ENCODE data around the gene PDHX.
A peak's percentile ranks its signal among the peaks of the same experiment; 100 is the strongest.

The PDHX gene

DNA sequence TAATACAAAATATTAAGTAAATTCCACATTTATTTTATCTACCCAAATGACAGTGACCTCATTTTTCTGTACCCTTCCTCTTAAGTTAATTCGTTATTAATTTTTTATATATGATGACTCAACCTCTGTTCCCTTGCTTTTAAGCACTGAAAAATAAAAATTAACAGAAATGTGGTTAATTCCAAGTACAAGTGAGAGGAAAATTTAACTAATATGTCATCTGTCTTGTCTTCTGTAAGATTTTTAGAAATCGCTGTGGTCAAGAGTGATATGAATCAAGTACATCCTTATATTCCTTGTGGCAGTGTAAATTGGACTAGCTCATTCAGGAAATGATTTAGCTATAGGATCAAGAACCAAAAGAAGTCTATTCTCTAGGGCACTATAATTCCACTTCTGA, 74.5 kb downstream of the PDHX start:
- no peak for DNase-seq
- ATAC-seq: no peak

GRCh38 chr11:34994854-34995253, 78.4 kb downstream of the PDHX start:
- no peak for DNase-seq
- no peak for ATAC-seq

- DNase-seq: no peak
- no peak for ATAC-seq
Observed at GRCh38 chr11:34996958-34997357, 80.5 kb downstream of the PDHX start.

GRCh38 chr11:34997952-34998528, 81.6 kb downstream of the PDHX start:
- DNase-seq (no peak), ATAC-seq (no peak)

DNA sequence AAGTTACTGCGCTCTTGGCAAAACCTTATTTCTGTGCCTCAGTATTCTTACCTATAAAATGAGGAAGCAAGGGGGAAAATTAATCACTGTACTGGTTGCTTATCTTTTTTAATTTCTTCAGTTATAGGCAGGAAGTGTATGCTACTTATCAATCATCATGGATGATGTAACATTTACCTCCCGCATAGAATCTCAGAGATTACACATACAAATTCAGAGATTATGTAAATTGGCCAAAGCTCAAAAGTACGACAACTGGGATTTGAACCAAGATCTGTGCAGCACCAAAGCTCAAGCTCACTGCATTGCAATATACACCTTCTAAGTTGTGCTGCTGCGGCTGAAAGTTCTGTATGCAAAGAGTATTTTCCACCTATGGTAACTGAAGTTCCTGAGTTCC, 83.0 kb downstream of the PDHX start:
- DNase-seq: no peak
- ATAC-seq: no peak

DNA sequence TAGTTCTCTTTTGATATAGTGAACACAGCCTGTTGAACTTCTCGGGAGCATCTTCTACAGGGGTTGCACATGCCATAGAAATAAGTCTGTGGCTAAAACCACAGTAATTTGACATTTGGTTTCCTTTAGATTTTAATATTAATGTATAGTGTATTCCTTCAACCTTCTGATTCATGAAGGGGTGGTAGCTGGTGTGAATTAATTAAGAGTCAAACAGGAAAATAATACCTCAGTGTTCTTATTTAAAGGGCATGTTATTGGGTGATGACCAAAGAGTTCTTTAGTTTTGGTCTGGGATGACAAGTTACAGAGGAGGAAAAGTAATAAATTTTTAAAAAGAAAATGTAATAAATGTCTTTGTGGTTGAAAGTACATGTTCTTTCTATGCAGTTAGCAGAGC, 86.8 kb downstream of the PDHX start:
- DNase-seq: no peak
- ATAC-seq: peak; percentile 48

GRCh38 chr11:35003658-35004057, 87.2 kb downstream of the PDHX start:
- ATAC-seq (no peak), DNase-seq (no peak)

- DNase-seq (no peak), ATAC-seq (no peak)
Observed at GRCh38 chr11:35005141-35005780, 88.8 kb downstream of the PDHX start.

DNA sequence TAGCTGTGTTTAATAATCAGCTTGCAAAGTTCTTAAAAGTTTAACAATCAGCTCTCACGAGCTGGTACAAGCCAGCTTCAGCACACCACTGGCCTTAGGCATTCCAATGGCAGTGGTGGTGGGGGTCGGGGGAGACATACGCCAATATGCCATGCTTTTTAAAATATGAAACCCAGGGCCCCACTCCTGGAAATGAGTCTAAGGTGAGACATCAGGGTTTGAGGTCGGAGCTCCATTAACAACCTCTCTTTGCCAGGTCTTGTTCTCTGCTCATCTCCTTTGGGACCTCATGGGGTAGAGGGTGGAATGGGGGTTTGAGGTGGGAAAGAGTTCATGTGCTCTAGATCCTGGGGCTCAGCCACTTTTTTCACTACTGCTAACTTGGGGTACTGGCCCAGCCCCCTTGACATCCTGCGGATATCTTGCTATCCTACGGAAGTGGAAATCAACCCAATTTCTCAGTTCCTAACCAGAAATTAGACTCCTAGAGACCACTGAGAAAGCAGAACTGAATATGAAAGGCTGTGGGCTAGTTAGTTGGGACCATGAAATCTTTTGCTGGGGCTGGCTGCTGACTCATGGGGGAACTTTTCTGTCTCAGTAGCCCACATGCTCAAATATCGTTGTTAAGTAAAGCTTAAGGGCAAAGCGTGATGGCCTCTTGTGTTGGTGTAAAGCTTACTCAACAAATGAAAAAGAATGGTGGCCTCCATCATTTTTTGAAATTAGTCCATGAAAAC, 90.1 kb downstream of the PDHX start:
- ATAC-seq (peak; percentile 92), DNase-seq (peak; percentile 55)

DNA sequence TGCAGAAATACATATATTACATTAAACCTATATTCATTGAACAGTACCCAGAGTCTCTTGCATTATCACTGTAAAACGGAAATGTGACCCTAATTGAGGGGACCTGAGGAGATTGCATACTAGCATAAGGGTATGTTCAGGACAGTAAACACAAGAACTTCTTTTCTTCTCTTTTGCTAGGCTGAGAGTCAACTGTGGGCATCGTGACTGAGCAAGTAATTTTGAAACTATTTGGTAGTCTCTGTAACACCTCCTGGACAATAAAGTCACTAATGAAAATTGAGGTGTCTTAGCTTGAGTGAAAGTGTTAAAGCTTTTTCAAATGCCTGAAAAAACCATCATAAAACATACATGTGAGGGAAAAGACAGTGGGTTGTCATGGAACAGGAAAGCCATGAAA, 90.9 kb downstream of the PDHX start:
- ATAC-seq (no peak), DNase-seq (no peak)

GRCh38 chr11:35009191-35009943, 92.9 kb downstream of the PDHX start:
- ATAC-seq (no peak), DNase-seq (no peak)

DNA sequence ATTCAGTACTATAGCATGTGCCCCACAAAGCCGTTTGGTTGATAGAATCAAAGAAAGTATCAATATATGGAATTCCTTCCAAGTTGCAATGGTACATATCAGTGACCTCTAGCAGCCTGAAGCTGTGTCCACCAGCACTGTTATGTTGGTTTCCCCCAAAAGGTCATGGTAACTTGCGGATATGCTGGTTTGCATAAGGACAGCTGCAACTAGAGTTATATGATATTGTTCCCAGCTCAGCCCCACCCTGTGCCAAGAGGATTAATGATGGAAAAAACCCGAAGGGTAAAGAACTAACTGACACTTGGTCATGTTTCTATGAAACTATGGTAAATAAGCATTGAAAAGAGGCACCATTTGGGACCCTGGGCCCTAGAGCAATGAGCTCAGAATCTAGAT, 93.5 kb downstream of the PDHX start:
- ATAC-seq: no peak
- no peak for DNase-seq

- ATAC-seq (no peak), DNase-seq (no peak)
Observed at GRCh38 chr11:35010654-35011053, 94.2 kb downstream of the PDHX start.

GRCh38 chr11:35011389-35011788, 95.0 kb downstream of the PDHX start:
- DNase-seq (no peak), ATAC-seq (no peak)

- DNase-seq: no peak
- no peak for ATAC-seq
Observed at GRCh38 chr11:35011944-35012343, 95.5 kb downstream of the PDHX start.

DNA sequence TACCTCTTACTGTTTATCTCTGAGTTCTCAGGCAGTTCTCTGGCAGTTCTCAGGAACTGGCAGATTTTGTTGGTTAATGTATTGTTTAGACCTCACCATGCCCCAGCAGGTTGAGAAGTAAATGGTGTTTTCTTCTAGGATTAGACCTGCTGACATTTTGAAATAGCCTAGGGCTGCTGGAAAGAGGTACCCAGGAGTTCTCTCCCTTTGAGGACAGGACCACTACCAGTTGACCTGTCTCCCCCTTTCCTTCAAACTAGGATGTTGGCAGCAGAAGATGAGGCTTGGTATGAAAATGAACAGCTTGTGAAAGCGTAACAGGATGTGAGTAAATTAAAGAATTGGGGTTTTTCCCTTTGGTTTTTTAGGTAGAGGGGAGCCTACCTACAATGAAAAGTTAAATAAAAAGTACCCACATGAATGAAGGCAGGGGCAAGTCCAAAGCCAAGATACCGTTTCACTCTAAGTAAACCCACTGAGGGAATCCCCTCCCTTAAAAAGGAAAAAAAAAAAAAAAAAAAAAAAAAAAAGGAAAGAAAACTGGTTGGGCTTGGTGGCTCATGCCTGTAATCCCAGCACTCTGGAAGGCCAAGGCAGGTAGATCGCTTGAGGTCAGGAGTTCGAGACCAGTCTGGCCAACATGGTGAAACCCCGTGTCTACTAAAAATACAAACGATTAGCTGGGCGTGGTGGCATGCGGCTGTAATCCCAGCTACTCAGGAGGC, 96.2 kb downstream of the PDHX start:
- DNase-seq (peak; percentile 28), ATAC-seq (peak; percentile 83)

DNA sequence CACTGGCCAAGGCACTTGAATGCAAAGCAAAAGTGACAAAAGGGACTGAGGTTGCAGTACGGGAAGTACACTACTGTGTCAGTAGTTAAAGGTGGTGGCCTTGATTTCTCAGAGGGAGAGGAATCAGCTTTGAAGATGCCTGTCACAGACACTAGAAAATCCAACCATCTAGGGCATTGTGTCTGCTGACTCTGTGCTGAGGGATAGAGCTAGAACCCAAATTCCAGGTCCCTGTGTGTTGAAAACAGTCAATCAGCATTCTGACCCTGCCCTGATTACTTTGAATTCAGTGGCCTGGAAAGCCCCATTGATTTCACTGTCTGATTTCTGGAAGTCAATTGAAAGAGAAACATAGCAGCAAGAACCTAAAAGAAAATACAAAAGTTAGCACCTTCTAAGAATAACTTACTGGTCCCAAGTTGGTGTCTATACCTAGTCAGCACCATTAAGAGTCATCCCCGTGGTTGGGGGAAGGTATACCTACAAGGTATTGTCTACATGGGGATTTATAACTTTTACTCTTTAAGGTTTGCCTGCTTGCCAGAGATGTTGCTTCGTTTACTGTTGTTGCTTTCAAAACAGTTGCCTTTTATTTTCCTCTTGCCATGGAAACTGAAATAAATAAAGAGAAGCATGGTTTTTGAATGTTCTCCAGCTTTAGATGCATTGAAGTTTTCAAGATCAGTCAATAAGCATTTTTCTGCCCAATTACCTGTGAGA, 97.3 kb downstream of the PDHX start:
- ATAC-seq (peak; percentile 38), DNase-seq (no peak)

- DNase-seq (no peak), ATAC-seq (no peak)
Observed at GRCh38 chr11:35014346-35014745, 97.9 kb downstream of the PDHX start.

- no peak for ATAC-seq
- DNase-seq: no peak
Observed at GRCh38 chr11:35015621-35016387, 99.4 kb downstream of the PDHX start.

DNA sequence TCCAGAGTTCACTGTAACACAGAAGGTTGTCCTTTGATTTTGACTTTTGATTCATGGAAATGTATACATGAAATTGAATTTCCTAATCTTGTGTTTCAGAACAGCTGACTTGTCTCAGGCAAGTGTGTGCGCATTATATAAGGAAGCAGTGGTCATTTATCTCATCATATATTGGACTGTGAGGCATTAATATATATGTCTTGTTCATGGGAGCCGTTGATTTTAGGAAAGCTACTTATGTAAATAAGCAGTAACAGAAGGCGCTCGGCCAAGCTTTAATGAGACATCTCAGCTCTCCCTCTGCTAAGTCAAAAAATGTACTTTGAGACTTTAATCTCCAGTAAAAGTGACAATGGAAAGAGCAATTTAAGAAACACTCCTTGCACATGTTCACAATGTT, 100.5 kb downstream of the PDHX start:
- ATAC-seq (no peak), DNase-seq (no peak)
